Left lung (tissue), 10 donors: ENCODE results near the gene RITA1. TPM values are rescaled to one million over a fixed set of nuclear protein-coding genes. Genes with fewer than 3 reads are reported as not detected.

Experiments used
- ATAC-seq: fragments of 200-7000 bp; cut with Tn5 transposase; one replicate; pipeline ENCODE4 v1.9.1; 2020; ENCODE audit warnings: moderate library complexity
- DNase-seq, 4 donors: peaks; one replicate each; pipeline ENCODE4 v3.0.0-alpha.2; 2013 to 2020
- H3K27ac ChIP-seq, 2 donors: fragments of 200-600 bp; sonication (generic) in 1 of 2; one replicate each; pipeline versions ENCODE4 v1.5.0 to v1.8.0; 2020 to 2021
- H3K27me3 ChIP-seq, 2 donors: fragments of 200-600 bp; sonication (generic) in 1 of 2; one replicate each; pipeline versions ENCODE4 v1.5.0 to v1.8.0; 2020 to 2021
- H3K36me3 ChIP-seq, 2 donors: fragments of 200-600 bp; sonication (generic) in 1 of 2; one replicate each; pipeline versions ENCODE4 v1.5.0 to v1.8.0; 2020 to 2021
- H3K4me1 ChIP-seq, 2 donors: fragments of 200-600 bp; one replicate each; pipeline ENCODE4 v1.8.0; 2021
- H3K4me3 ChIP-seq, 2 donors: fragments of 200-600 bp; sonication (generic) in 1 of 2; one replicate each; pipeline versions ENCODE4 v1.5.0 to v1.8.0; 2020 to 2021; ENCODE audit warnings: mild to moderate bottlenecking in 1 of 2
- H3K9me3 ChIP-seq, 2 donors: fragments of 200-600 bp; sonication (generic) in 1 of 2; one replicate each; pipeline versions ENCODE4 v1.5.0 to v1.8.0; 2020 to 2021
- CTCF ChIP-seq, 2 donors: fragments of 200-600 bp; sonication (generic) in 1 of 2; IDR thresholded peaks; one replicate each; pipeline versions ENCODE4 v1.5.0 to v1.8.0; 2021; ENCODE audit warnings: antibody characterized with exemption in 2 of 2
- intact Hi-C, 2 donors: fragments of 100-400 bp; cut with DNase I; formaldehyde crosslinking; loops; one replicate each; pipeline versions ENCODE4 v1.11.2 to v1.14.2; 2022
- microRNA-seq, 2 donors: library from miRNA; unstranded; fragments of <30 nt; microRNA quantifications; one replicate each; pipeline ENCODE4, GENCODE V29; 2019
- polyA plus RNA-seq, 6 donors: library from polyadenylated mRNA; unstranded; fragments of 120-200 nt; gene quantifications; one replicate each; pipeline ENCODE4 v1.2.1, GENCODE V29; 2013; ENCODE audit not compliant: insufficient read length in 6 of 6
- total RNA-seq, 2 donors: library from RNA; stranded (reverse); fragmentation: NEBNext Ultra II Directional; extraction: Animal tissue kit (Norgen Biotek cat#: 25700); gene quantifications; one replicate each; pipeline ENCODE4 v1.2.1, GENCODE V29; 2021
- donor health status: DM: no; HTN: yes; CAD: no.
- donor health status: DM: no; HTN: no; CAD: no.

RITA1 gene
- total and polyA plus RNA-seq, 8 donors = 9.1 to 17.3 (median 11.9) TPM

- Histone ChIP-seq H3K27me3 (no peaks in the 10 kb centered on the region), H3K4me1 (peaks cover 32 to 89% of the 10 kb centered on the region in 2 donors), H3K9me3 (no peaks in the 10 kb centered on the region), H3K27ac (peak overlapping the region in 1 of 2 donors; percentile 29), H3K4me3 (no peak overlapping the region), H3K36me3 (peaks cover 0 to 7% of the 10 kb centered on the region in 2 donors)
- TF ChIP-seq CTCF (IDR thresholded peaks at IDR 0.05) = no peak
- intact Hi-C loops = no loop called here
- ATAC-seq (no peak), DNase-seq (peak in 1 of 4 donors; percentile 22)
Observed at GRCh38 chr12:113239288-113239771, 53.8 kb downstream of the RITA1 start.

- Histone ChIP-seq H3K27ac (peak overlapping the region in 1 of 2 donors; percentile 29), H3K4me1 (peaks cover 37 to 94% of the 10 kb centered on the region in 2 donors), H3K9me3 (no peaks in the 10 kb centered on the region), H3K4me3 (no peak overlapping the region), H3K36me3 (peaks cover 0 to 5% of the 10 kb centered on the region in 2 donors), H3K27me3 (no peaks in the 10 kb centered on the region)
- intact Hi-C loops = no loop called here
- no peak for TF ChIP-seq CTCF (IDR thresholded peaks at IDR 0.05)
- ATAC-seq (no peak), DNase-seq (peak in 2 of 4 donors; percentile 28 to 82)
Observed at GRCh38 chr12:113239811-113240331, 54.4 kb downstream of the RITA1 start.

GRCh38 chr12:113240395-113240794, 54.9 kb downstream of the RITA1 start:
- ATAC-seq (no peak), DNase-seq (no peak)
- intact Hi-C loops = no loop called here

GRCh38 chr12:113241191-113242025, 55.9 kb downstream of the RITA1 start:
- DNase-seq (no peak), ATAC-seq (peak; percentile 54)
- peaks cover 0 to 5% of the 10 kb centered on the region in 2 donors for H3K36me3 ChIP-seq
- no peaks in the 10 kb centered on the region for H3K9me3 ChIP-seq
- peaks cover 48 to 96% of the 10 kb centered on the region in 2 donors for H3K4me1 ChIP-seq
- intact Hi-C loops = no loop called here
- H3K27me3 ChIP-seq = no peaks in the 10 kb centered on the region
- no peak for TF ChIP-seq CTCF (IDR thresholded peaks at IDR 0.05)
- peak overlapping the region; percentile 69 to 84 for H3K27ac ChIP-seq
- H3K4me3 ChIP-seq = no peak overlapping the region

More at GRCh38 chr12:113240395-113240794, 54.9 kb downstream of the RITA1 start:
- Histone ChIP-seq H3K4me1 (peaks cover 39 to 96% of the 10 kb centered on the region in 2 donors), H3K27me3 (no peaks in the 10 kb centered on the region), H3K36me3 (peaks cover 0 to 5% of the 10 kb centered on the region in 2 donors), H3K9me3 (no peaks in the 10 kb centered on the region), H3K4me3 (no peak overlapping the region), H3K27ac (peak overlapping the region in 1 of 2 donors; percentile 84)
- no peak for TF ChIP-seq CTCF (IDR thresholded peaks at IDR 0.05)

Small RNAs within 50 kb of the gene (microRNA-seq; reads per million reads assigned to microRNA genes)
- gene MIR7106 = 0 reads per million in 2 donors

Other genes starting within 250 kb of the RITA1 start
- gene OAS3, start 247.2 kb upstream of the RITA1 start, total RNA-seq = 10 to 100 TPM; 35.8 to 47.5 TPM
- gene OAS3, start 247.2 kb upstream of the RITA1 start, polyA plus RNA-seq = 10 to 100 TPM; 11.4 to 19.4 (median 16.6) TPM
- 10 to 100 TPM; 24.0 to 35.3 TPM for gene OAS2, start 207.2 kb upstream of the RITA1 start, total RNA-seq
- gene OAS2, start 207.2 kb upstream of the RITA1 start, polyA plus RNA-seq = 10 to 100 TPM in 5 of 6 donors, 1 to 10 TPM in 1; 5.5 to 11.6 (median 10.1) TPM
- gene DTX1, start 129.0 kb upstream of the RITA1 start, total RNA-seq = 1 to 10 TPM in 1 of 2 donors, under 1 TPM in 1; 0.70 to 3.8 TPM
- 1 to 10 TPM; 3.6 to 6.3 (median 5.0) TPM for gene DTX1, start 129.0 kb upstream of the RITA1 start, polyA plus RNA-seq
- gene RASAL1, start 50.0 kb upstream of the RITA1 start, total RNA-seq = under 1 TPM; 0.17 to 0.24 TPM
- under 1 TPM; 0.16 to 0.46 (median 0.25) TPM for gene RASAL1, start 50.0 kb upstream of the RITA1 start, polyA plus RNA-seq
- gene CFAP73, start 36.0 kb upstream of the RITA1 start, total RNA-seq = 1 to 10 TPM in 1 of 2 donors, not detected in 1; 4.3 TPM
- gene CFAP73, start 36.0 kb upstream of the RITA1 start, polyA plus RNA-seq = 1 to 10 TPM in 5 of 6 donors, under 1 TPM in 1; 0.66 to 5.4 (median 3.5) TPM
- gene DDX54, start 243 bp upstream of the RITA1 start, total RNA-seq = 10 to 100 TPM; 42.0 to 61.1 TPM
- 10 to 100 TPM; 47.9 to 73.6 (median 62.9) TPM for gene DDX54, start 243 bp upstream of the RITA1 start, polyA plus RNA-seq
- 10 to 100 TPM; 39.6 to 54.1 TPM for gene TPCN1, start 35.7 kb downstream of the RITA1 start, total RNA-seq
- gene TPCN1, start 35.7 kb downstream of the RITA1 start, polyA plus RNA-seq = 10 to 100 TPM; 24.7 to 41.5 (median 34.3) TPM
- gene SLC8B1, start 149.4 kb downstream of the RITA1 start, total RNA-seq = 10 to 100 TPM; 34.9 to 40.1 TPM
- gene SLC8B1, start 149.4 kb downstream of the RITA1 start, polyA plus RNA-seq = 10 to 100 TPM; 10.5 to 15.8 (median 12.4) TPM
- gene PLBD2, start 172.9 kb downstream of the RITA1 start, total RNA-seq = 10 to 100 TPM; 48.7 to 75.0 TPM
- gene PLBD2, start 172.9 kb downstream of the RITA1 start, polyA plus RNA-seq = 10 to 100 TPM; 17.7 to 21.9 (median 20.0) TPM
- 1 to 10 TPM; 1.5 to 3.2 TPM for gene SDS, start 218.2 kb downstream of the RITA1 start, total RNA-seq
- gene SDS, start 218.2 kb downstream of the RITA1 start, polyA plus RNA-seq = under 1 TPM; 0.31 to 0.62 (median 0.41) TPM
- gene SDSL, start 236.7 kb downstream of the RITA1 start, total RNA-seq = 10 to 100 TPM; 12.9 to 13.8 TPM
- gene SDSL, start 236.7 kb downstream of the RITA1 start, polyA plus RNA-seq = 1 to 10 TPM; 4.2 to 6.0 (median 4.7) TPM